ENCODE results near the gene ZNF30. TPM values are rescaled to one million over a fixed set of nuclear protein-coding genes. Genes with fewer than 3 reads are reported as not detected.

ZNF30 gene
- polyA plus RNA-seq, 3 donors = 0.13 to 1.7 (median 0.29) TPM

GRCh38 chr19:34983786-34984185 lies 57.1 kb downstream of the ZNF30 start:
- Histone ChIP-seq H3K4me1 (ENCODE audit: control insufficient read depth in 1 of 2, insufficient read depth in 2 of 2, low read length in 2 of 2) (peaks cover 15 to 17% of the 10 kb centered on the region in 2 donors), H4K20me1 (ENCODE audit: insufficient read depth, low read length) (no peaks in the 10 kb centered on the region), H3K27ac (ENCODE audit: low read depth in 1 of 2, low read length in 2 of 2) (no peak overlapping the region), H3K27me3 (ENCODE audit: control insufficient read depth in 2 of 2, insufficient read depth in 2 of 2, low read length in 2 of 2) (no peaks in the 10 kb centered on the region), H3K36me3 (replicated peaks in 1 of 2; ENCODE audit: control insufficient read depth in 1 of 2, insufficient read depth in 2 of 2, low read length in 2 of 2) (no peaks in the 10 kb centered on the region), H3K9ac (ENCODE audit: insufficient read depth, low read length, poor library complexity, severe bottlenecking) (no peak overlapping the region), H3K79me2 (ENCODE audit: insufficient read depth, low read length) (no peaks in the 10 kb centered on the region), H3K9me3 (replicated peaks in 1 of 2; ENCODE audit: control insufficient read depth in 1 of 2, insufficient read depth in 1 of 2, low read length in 2 of 2) (peaks cover 4% of the 10 kb centered on the region in 2 donors), H3K4me2 (replicated peaks; ENCODE audit: extremely low read depth, low read length, poor library complexity, severe bottlenecking) (no peak overlapping the region), H2AFZ (ENCODE audit: insufficient read depth, low read depth, low read length, poor library complexity, severe bottlenecking) (no peak overlapping the region), H3K4me3 (replicated peaks in 1 of 3; ENCODE audit: low read depth in 2 of 3, low read length in 3 of 3) (no peak overlapping the region)
- intact Hi-C loops (cut with micrococcal nuclease) = no loop called here
- no peak for TF ChIP-seq CTCF (IDR thresholded peaks at IDR 0.05)
- 100% methylated on average over 1 of the region's 4 CpGs for WGBS (ENCODE audit: insufficient coverage)
- no peak overlapping the region for H3K27ac Mint-ChIP-seq
- H3K27me3 Mint-ChIP-seq (ENCODE audit: low read depth in 3 of 3) = peaks cover 2 to 6% (median 4%) of the 10 kb centered on the region in 3 donors
- no peaks in the 10 kb centered on the region for H3K36me3 Mint-ChIP-seq
- DNase-seq = no peak
- H3K4me1 Mint-ChIP-seq = peaks cover 18% of the 10 kb centered on the region
- peaks cover 3 to 13% (median 9%) of the 10 kb centered on the region in 7 donors for H3K9me3 Mint-ChIP-seq
- no peak overlapping the region for H3K4me3 Mint-ChIP-seq

DNA sequence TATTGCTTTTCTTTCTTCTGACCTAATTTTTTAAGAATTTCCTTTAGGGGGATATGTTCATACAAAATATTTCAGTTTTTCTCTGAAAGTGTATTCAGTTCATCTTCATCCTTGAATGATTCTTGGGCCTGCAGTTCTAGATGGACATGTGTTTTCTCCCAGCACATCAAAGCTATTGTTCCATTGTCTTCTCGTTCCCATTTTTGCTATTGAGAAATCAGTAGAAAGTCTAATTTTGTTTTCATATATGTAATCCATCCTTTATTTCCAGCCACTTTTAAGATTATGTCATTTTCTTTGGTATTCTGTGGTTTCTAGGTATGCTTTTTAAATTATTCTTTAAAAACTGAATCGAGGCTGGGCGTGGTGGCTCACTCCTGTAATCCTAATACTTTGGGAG lies 57.6 kb downstream of the ZNF30 start:
- Mint-ChIP-seq H3K9me3 (peaks cover 3 to 13% (median 9%) of the 10 kb centered on the region in 7 donors), H3K4me1 (peaks cover 23% of the 10 kb centered on the region), H3K27ac (no peak overlapping the region), H3K36me3 (no peaks in the 10 kb centered on the region), H3K4me3 (no peak overlapping the region), H3K27me3 (ENCODE audit: low read depth in 3 of 3) (peaks cover 2 to 6% (median 2%) of the 10 kb centered on the region in 3 donors)
- Histone ChIP-seq H3K4me2 (replicated peaks; ENCODE audit: extremely low read depth, low read length, poor library complexity, severe bottlenecking) (no peak overlapping the region), H3K36me3 (replicated peaks in 1 of 2; ENCODE audit: control insufficient read depth in 1 of 2, insufficient read depth in 2 of 2, low read length in 2 of 2) (no peaks in the 10 kb centered on the region), H2AFZ (ENCODE audit: insufficient read depth, low read depth, low read length, poor library complexity, severe bottlenecking) (no peak overlapping the region), H3K4me1 (ENCODE audit: control insufficient read depth in 1 of 2, insufficient read depth in 2 of 2, low read length in 2 of 2) (peaks cover 15 to 22% of the 10 kb centered on the region in 2 donors), H4K20me1 (ENCODE audit: insufficient read depth, low read length) (no peaks in the 10 kb centered on the region), H3K27ac (ENCODE audit: low read depth in 1 of 2, low read length in 2 of 2) (no peak overlapping the region), H3K4me3 (replicated peaks in 1 of 3; ENCODE audit: low read depth in 2 of 3, low read length in 3 of 3) (no peak overlapping the region), H3K27me3 (ENCODE audit: control insufficient read depth in 2 of 2, insufficient read depth in 2 of 2, low read length in 2 of 2) (no peaks in the 10 kb centered on the region), H3K9ac (ENCODE audit: insufficient read depth, low read length, poor library complexity, severe bottlenecking) (no peak overlapping the region), H3K9me3 (replicated peaks in 1 of 2; ENCODE audit: control insufficient read depth in 1 of 2, insufficient read depth in 1 of 2, low read length in 2 of 2) (peaks cover 4% of the 10 kb centered on the region in 2 donors), H3K79me2 (ENCODE audit: insufficient read depth, low read length) (no peaks in the 10 kb centered on the region)
- intact Hi-C loops (cut with micrococcal nuclease) = no loop called here
- no CpG with 5 or more reads among the region's 3 CpGs for WGBS (ENCODE audit: insufficient coverage)
- no peak for DNase-seq
- TF ChIP-seq CTCF (IDR thresholded peaks at IDR 0.05) = no peak

Data from CD14-positive monocyte (primary cell).